Islet precursor cell (in vitro differentiated cells): ENCODE results near the gene EVA1B.

Source experiments
- DNase-seq: peaks from one replicate; pipeline ENCODE4 v3.0.0-alpha.2; 2018

Gene EVA1B

DNA sequence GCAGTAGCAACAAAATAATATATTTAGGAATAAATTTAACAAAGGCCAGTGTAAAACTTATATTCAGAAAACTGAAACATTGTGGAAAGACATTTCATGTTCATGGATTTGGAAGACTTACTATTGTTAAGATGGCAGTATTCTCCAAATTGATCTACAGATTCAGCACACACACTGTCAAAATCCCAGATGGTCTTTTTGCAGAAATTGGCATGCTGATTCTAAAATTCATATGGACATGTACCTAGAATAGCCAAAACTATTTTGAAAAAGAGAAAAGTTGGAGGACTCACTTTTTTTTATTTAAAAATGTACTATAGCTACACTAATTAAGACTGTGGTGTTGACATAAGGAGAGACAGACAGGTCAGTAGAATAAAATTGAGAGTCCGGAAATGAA lies 49.2 kb downstream of the EVA1B start:
- DNase-seq = no peak

DNA sequence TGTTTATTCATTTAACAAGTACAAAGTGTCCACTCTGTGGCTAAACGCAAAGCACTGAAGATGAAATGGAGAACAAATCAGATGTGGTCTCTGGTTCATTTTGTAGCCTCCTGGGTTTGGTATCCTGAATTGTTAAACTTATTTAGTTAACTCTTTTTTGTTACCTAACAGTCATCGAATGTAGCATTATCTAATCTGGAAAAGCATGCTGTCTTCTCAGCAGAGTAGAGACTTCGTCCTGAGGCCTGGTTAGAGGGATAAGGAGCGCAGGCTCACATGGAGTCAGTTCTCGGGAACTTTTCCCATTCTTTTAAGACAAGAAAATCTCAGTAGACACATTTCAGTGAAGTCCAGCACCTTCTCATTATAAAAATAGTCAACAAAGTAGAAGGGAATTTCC lies 50.4 kb downstream of the EVA1B start:
- DNase-seq = no peak
